GF-D8 (cell line): Measurements from ENCODE around the gene CBLB.

Experiments
- DNase-seq: peaks from one replicate; lab custom pipeline; 2025; lab: John Stamatoyannopoulos, UW

CBLB gene

DNA sequence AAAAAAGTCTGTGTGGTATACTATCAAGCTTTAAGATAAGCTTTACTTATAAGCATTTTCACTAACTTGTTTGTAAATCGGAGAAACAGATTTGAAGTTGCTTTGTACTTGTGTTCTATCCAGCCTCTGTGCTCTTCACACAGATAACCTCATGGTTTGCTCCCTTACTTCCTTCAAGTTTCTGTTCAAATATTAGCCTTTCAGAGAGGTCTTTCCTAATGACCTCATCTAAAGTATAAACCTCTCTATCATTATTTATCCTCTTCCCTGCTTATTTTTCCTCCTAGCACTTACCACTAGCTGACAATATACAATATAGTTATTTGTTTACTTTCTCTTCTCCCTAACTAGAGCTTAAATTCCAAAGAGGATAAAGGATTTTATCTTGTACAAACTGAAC lies 180.0 kb downstream of the CBLB start:
- no peak for DNase-seq

DNA sequence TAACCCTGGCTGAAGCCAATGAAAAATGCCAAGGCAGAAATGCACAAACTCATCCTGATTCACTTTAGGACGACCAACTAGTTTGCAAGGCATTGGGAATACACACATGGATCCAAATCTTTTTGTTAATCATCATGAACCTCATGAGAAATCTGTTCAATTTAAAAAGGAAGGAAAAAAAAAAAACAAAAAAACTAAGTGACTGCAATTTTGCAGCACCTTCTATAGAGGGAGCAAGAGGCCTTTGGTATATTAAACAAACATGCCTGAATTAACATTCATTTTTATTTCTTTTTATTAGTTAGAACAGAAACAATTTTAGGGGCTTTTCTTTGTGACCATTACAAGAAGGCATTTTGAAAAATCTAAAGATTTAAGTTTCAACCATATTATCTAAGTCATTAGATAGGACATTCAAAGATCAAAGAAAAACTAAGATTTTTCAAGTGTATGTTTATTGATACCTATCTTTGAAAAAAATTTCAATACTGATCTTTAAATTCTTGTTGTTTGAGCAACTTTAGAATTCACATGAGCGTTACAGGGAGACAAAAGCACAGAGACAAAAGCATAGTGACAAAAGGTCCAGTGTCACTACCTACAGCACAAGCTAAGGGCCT lies 182.4 kb downstream of the CBLB start:
- no peak for DNase-seq

DNA sequence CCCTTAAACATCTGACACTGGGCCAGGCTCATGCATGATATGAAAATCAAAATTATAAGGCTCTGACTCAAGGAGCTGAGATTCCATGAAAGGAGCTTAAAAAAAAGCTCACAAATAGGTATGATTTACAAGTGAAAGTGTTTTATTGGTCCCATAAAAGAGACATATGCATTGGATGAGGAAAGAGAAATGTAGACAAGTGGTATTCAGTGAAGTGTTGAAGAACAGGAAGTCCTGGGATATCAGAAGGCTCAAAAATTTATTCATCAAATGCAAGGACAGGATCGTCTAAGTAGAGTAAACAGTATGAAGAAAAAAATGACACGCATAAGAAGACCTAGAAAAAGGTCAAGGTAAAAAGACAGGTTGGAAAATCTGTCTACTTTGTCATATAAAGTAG lies 188.9 kb downstream of the CBLB start:
- DNase-seq, result no peak

DNA sequence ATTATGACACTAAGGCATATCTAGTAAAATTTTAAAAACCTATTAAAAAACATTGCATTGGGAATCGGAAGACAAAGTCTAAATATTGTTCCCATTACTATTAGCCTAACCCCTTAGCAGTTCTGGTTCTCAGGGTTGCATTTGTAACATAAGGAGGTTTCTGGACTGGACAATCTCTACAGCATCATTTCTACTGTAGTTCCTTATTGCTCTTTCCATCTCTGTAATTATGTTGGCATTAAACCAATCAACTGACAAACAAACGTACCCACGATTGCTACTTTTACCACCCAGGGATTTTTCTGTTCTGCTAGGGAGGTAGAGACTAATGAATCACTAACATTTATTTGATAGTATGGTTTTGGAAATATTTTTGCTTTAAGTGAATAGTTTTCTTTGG lies 190.8 kb downstream of the CBLB start:
- DNase-seq, result no peak

DNA sequence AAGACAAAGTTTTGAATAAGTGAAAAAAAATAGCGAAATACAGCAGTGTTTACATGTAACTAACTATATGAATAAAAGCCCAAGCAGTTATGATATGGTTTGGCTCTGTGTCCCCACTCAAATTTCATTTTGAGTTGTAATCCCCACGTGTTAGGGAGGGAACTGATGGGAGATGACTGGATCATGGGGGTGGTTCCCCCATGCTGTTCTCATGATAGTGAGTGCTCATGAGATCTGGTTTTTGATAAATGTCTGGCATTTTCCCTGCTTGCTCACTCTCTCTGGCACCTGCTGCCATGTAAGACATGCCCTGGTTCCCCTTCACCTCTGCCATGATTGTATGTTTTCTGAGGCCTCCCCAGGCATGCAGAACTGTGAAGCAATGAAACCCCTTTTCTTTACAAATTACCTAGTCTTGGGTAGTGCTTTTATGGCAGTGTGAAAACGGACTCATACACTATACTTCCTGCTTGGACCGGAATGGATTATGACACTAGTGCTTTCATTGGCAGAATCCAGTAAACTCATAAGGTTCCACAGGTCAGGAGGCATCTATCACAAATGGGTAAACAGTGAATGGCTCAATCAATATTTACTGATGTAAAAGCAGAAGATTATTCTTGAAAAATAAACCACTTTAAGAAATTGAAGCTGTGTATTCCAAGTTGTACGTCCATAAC lies 192.1 kb downstream of the CBLB start:
- no peak for DNase-seq

DNA sequence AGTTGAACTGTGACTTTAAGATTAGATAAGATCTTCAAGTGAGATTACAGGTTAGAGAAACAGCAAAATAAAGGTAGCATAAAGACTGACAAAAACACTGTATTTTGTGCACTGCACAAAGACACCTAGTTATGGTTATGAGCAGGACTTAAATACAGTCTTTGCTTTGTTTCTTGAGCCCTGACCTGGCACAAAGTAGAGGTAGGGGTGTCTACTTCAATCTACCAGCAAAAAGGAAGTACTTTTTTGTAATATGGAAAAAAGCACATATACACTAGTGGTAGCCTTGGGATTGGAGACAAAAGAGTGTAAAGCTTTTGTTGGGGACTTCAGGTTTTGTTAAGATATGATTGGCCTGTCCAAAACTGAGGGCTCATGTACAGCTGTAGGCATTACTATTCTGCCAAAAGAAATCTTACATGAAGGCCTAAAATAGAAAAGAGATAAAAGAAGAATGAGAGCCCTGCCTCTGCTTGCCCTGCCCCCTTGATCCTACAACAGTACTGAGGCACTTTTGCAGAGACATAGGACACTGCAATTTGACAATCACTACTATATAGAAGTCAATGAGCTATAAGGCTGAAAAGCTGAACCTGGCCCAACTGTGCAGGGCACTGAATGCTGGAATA lies 194.3 kb downstream of the CBLB start:
- no peak for DNase-seq

DNA sequence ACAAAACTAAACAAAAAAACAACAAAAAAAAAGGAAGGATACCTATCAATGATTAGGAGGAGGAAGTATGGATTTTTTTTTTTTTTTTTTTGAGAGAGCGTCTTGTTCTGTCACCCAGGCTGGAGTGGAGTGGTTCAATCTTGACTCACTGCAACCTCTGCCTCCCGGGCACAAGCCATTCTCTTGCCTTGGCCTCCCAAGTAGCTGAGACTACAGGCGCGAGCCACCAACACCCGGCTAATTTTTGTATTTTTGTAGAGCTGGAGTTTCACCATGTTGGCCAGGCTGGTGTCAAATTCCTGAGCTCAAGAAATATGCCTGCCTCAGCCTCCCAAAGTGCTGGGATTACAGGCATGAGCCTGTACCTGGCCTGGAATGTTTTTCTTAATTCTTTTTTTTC lies 195.8 kb downstream of the CBLB start:
- DNase-seq, result no peak

DNA sequence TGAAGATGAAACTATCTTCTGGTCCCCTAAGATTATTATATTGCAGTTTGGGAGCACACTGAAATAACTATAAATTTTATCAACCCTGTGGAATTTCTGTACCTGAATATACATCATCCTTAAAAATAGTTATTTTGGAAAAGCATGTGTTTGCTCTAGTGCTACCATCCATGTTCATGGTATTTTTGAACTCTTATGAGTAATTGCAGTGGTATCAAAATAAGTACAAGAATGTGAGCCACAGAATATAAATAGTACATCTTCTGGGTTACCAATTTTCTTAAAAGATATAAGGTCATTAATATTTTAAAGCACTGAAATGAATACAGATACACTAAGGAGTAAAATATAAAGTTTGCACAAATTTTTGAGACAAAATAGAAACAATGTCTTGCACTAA lies 206.5 kb downstream of the CBLB start:
- DNase-seq, result no peak

DNA sequence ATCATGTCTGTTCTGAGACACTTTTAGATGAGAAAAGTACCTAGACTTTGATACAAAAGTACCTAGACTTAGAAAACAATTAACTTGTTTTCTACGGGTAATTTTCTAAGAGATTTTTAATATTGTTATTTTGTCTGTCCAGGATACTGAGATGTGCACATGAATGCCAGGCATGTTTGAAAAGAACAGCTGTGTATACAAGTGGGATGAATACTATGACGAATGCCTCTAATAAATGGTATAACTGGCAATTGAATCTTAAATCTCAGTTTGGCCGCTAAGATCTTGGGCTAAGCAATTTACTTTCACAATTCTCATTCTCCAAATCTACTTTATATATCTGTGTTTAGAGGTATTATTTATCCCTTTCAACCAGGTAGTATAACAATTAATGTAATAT lies 207.4 kb downstream of the CBLB start:
- DNase-seq, result no peak

DNA sequence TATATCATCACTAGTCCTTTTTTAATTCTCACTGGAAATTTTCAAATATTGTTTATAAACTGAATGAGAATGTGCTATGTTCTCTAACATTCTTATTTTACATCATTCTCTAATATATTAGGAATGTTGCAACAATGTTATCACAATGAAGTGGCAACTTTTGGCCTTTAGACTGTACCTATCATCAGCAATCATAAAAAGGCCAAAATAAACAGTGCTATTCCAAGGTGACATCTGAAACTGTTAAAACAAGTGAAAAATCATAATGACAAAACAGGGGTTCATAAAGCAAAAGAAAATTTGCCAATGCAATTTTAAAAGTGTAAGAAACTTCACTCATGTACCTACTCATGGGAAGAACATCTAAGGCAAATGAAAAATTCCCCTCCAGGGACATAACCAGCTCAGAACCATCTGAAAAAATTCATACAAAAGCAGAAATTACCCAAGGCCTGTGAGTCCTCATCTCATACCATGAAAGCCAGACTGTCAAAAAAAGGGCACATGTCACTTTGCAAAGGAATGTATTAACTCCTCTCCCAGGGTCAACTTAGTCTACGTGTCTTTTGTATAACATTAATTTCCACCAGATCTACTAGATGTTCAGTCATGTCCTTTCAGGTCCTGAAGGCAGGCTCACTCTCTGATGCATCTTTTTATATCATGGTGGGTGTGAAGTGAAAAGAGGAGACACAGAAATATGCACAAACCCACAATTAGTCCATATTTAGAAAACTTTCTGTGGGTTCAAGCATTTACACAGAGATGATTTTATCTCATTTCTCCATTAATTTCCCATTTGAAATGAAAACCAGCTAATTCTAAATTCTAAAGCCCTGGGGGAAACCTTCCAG lies 211.9 kb downstream of the CBLB start:
- DNase-seq, result no peak

DNA sequence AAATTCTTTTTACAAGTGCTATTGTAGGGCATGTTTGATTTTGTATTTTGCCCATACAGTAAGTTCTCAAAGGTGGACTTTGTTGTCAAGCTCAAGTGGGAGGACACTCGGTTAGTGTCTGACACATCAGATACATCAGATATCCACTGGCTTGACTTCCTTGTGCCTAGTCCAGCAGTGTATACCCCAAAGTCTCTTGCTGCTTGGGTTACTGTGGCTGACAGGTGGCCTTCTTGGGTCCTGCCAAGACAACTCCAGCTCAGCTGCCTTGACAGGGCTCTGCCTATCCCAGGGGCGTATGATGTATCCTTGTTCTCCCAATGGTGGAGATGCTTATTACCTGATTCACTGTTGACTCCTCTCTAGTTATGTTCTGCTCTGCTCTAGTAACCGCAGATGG lies 214.9 kb downstream of the CBLB start:
- DNase-seq, result no peak

DNA sequence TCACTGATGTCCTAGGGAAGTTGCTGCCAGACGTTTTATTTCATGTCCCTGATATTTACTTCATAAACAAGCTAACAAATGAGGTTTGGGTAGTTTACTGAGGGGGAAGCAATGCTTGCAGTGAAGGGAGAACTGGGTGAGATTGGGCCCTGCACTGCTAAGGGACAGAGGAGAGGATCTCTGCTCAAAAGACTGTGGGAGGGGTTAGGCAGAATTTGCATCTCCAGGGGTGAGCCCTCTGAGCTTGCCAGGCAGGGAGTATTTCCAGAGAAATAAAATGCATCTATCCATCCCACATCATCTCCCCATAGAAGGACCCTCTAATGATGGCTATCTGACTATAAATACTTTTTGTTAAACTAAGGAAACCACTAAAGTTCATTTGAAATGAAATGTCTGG lies 215.6 kb downstream of the CBLB start:
- no peak for DNase-seq

DNA sequence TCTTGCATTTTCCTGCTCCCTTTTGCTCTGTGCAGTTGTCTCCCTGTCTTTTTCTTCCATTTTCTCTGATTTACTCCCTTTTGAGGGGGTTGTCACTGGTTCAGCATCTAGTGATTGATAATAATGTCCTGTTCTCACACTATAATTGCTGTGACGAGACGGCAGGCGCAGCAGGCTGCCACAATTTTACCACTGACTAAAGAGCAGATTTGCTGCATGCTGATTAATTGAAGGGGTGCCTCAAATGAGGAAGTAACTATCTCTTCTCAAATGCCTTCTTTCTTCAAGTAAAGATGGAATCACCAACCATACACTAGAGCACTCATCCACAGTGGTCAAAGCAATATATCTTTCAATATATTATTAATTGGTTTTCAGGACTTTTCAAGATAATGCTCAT lies 219.3 kb downstream of the CBLB start:
- DNase-seq, result no peak

DNA sequence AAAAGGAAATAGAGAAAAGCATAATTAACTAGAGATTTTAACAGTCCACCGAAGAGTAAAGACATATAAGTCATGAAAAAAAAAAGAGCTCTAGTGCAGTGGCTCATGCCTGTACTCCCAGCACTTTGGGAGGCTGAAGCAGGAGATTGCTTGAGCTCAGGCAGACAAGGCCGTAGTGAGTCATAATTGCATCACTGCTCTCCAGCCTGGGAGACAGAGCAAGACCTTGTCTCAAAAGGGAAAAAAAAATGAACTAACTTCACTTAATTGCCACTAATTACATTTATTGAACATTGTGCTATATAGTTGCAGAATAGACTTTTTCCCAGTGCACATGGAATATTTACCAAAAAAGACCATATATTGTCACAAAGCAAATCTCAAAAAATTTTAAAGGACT lies 221.8 kb downstream of the CBLB start:
- no peak for DNase-seq

DNA sequence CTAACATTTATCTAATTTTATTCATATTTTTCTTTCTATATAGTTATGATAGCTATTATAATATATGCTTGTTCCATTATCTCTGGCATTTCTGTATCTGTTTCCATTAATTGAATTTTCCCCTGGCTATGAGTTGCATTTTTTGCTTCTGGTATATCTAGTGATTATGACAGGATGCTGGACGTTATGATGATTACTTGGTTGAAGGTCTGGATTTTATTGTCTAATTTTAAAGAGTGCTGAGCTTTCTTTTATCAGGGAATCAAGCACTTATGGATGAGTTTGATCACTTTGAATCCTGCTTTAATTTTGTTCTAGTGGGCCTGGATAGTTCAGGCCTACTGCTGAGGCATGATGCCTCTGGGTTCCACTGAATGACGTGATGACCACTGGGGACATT lies 229.7 kb downstream of the CBLB start:
- DNase-seq, result no peak

DNA sequence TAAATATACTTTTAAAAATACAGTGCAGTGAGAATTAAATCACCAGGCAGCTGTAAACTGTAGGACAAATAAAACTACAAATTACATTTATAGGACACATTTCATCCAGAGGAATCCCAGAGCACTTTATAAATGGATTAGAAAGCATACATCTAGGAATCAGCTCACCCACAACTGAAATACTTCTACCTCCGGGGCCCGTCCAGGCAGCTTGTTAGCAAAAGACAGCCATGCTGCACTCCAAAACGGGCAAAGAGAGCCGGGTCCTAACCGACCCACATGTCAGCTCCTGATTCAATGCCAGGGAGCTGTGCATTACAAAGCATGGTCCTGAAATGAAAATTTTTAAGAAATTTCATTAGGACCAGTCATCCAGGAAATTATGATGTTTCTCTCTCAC lies 234.1 kb downstream of the CBLB start:
- DNase-seq, result no peak

DNA sequence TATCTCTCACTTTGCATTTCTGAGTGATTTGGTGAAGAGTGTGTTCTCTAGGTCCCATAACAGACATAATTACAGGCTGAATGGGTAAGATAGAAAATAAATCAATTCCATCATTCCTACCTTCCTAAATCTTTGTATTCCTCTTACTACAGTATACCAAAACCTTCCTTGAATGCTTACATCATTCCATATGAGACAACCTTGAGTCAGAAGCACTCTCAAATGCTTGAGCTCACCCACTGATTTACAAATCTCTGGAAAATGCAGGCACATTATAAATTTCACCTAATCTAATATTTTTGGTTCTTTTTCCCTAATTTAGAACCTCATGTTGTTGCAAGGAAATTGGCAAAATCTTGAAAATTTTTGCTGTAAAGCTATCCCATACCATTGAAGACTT lies 239.1 kb downstream of the CBLB start:
- DNase-seq, result no peak

DNA sequence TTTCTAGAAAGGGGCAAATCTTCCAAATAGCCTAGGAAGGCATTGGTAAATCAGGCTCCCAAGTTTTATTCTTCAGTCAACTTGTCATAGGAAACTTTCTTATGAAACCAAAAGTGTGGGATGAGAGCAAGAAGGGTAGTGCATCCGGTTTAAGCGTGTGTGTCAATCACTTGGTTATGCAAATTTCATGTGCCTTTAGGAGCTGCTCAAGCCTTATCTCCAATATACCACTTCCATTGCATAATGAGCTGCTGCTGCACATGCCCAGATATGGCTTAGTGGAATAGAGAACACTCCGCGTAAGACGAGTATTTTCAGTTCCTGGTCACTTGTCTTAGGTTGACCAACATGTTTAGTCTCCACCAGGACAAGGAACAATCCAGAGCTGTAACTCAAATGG lies 242.1 kb downstream of the CBLB start:
- DNase-seq, result no peak

DNA sequence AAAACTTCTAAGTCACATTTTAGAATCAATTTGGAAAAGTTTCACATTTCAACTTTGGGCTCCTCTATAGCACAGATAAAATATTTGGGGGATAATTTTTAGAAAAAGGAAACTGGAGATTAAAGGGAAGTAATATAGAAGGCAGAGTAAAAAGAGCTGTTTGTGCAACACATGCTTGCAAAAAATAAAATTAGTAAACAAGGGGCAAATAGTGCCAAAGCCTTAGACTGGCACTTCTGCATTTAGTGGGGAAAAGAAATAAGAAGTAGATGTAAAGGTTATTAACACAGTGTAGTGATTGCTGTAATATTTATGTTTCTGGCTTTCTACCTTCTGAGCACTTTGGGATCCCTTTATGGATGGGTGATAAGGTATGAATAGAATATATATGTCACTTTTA lies 246.6 kb downstream of the CBLB start:
- no peak for DNase-seq

DNA sequence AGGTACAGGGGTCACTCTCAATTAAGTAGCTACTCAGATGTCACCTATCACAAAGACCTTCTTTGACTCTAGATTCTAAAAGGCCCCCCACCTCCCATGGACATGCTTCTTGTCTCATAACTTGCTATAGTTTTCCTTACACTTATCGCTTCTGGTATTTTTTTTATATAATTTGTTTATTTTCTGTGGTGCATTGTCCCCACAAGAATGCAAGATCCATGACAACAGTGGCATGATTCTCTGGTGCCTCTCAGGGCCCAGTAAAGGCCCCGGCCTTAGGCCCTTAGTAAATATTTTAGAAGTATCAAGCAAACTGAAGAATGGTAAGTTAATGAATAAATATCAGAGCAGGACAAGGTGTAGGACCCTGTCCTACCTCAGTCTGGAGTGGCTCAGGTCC lies 248.6 kb downstream of the CBLB start:
- DNase-seq, result no peak

DNA sequence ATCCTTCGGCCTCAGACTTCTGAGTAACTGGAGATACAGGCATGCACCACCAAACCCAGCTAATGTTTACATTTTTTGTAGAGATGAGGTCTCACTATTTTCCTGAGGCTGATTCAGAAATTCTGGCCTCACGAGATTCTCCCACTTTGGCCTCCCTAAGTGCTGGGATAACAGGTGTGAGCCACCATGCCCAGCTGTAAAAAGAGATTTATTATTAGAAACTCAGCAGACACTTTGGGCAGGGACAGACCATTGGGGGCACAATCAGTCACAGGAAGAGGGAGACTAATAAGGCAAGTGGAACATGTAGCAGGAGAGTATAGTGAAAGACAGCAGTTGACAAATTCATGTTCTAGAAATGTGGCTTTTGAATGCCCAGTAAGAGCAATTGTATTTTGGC lies 249.2 kb downstream of the CBLB start:
- no peak for DNase-seq

DNA sequence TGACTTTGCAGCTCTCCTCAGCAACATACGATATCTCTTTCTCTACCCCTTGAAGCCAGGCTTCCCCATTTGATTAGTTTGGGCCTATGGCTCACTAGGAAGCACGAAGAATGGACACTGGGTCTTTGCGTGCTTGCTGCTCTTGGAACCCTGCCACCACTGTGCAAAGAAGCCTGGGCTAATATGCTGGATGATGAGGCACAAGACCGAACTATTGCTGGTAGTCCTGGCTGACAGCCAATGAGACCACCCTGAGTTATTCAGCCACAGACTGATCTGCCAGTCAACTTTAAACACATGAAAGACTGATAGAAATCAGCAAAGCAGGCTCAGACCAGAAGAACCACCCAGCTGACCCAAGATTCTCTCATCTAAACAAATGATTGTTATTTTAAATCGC lies 250.3 kb downstream of the CBLB start:
- DNase-seq, result no peak
